Pulmonary artery endothelial cell (primary cell): ENCODE measurements around the gene HOXA7. TPM values are rescaled to one million over a fixed set of nuclear protein-coding genes. Genes with fewer than 3 reads are reported as not detected.
A peak's percentile ranks its signal among the peaks of the same experiment; 100 is the strongest.

Source experiments
- DNase-seq: peaks from one replicate; pipeline ENCODE4 v3.0.0-alpha.2; 2011; ENCODE audit warnings: low read depth, low spot score
- total RNA-seq: library from RNA; depleted of rRNA; stranded (reverse); fragments of >200 nt; gene quantifications from 2 replicates; pipeline ENCODE4 v1.2.3, GENCODE V29; 2014

Gene HOXA7
- total RNA-seq, 1 donor from 2014 or later, result 0.13 TPM

- no peak for DNase-seq
Measured at GRCh38 chr7:27148031-27148755, 8.3 kb downstream of the HOXA7 start.

DNA sequence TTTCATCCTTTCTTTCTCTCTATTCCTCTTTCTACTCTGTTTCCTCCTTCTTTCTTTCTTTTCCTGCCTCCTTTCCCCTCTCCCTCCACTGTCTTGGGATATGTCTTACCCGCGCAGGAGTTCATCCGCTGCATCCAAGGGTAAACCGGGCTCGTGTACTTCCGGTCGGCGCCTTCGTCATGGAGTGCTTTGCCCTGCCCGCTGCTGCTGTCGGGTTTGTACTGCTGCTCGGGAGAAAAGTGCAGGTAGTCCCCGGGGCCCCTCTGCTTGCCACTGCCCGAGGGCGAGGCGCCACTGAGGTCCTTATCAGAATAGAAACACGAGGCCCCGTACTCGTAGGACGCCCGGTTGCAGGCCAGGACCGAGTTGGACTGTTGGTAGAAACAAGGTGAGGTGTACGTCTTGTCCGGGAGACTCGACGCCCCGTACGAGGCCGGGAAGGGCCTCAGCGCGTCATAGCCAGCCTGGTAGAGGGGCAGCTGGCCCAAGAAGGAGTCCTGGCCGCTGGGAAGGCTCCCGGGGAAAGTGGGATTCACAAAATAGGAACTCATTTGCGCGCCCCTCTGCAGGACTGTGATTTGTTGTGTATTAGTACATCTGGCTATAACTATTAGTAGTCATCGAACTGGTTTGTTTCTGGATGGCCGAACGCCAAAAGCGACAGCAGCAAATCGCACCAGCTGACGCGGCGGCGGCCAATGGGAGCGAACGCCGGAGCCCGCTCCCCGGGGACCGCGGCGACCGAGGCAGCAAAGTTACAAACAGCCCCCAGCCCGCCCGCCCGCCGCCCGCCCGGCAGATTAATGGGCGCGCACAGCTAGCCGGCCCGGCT, 9.1 kb downstream of the HOXA7 start, which contains the start of gene HOXA6:
Gene HOXA6, minus strand, starts transcription at position 576 of the 832 bp plus-strand sequence. Its CDS starts 25 bp downstream, at position 551.
- no peak for DNase-seq

- no peak for DNase-seq
Measured at GRCh38 chr7:27146491-27147198, 9.8 kb downstream of the HOXA7 start.

GRCh38 chr7:27145914-27146412, 10.5 kb downstream of the HOXA7 start:
- no peak for DNase-seq

DNA sequence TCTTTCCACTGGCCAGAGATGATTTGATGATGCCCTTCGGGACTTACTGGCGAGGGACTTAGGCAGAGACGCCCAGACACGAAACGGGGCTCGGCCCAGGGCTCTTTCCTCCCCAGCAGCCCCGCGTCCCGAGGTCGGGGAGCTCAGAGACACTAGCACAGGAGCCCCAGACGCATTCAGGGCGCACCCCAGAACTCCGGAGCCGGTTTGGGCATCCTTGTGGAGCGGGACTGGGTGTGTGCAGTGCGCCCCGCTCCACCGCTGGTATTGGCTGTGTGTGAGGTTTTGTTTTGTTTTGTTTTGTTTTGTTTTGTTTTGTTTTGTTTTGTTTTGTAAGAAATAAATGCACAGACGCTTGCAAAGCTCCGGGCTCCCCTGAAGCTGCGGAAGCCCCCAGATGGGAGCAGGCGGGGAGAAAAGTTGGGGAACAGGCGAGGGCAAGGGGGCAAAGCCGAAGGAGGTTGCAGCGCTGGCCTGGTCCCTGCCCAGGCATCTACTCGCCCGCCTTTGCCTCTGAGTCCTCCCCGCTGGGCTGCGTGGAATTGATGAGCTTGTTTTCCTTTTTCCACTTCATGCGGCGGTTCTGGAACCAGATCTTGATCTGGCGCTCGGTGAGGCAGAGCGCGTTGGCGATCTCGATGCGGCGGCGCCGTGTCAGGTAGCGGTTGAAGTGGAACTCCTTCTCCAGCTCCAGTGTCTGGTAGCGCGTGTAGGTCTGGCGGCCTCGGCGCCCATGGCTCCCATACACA, 11.1 kb downstream of the HOXA7 start:
- DNase-seq, result no peak

DNA sequence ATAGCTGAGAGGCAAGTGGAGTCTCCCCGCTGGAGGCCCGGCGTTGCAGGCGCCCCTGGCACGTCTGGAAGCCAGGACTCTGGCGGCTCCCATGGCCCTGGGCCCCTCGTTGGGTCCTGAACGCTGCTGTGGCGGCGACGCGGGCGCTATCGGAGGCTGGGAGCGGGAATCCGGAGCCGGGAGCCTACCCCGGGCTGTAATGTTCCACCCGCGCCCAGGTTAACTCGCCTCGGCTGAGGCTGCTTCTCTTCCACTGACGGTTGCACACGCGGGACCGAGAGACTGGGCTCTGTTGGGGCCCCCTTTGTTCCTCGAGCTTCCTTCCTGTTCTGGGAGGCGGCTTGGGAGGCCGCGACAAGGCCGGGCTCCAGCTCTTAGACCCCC, 11.7 kb downstream of the HOXA7 start:
- DNase-seq, result no peak

GRCh38 chr7:27143950-27144780, 12.3 kb downstream of the HOXA7 start:
- DNase-seq, result no peak

- peak; percentile 79 for DNase-seq
Measured at GRCh38 chr7:27143023-27143949, 13.2 kb downstream of the HOXA7 start, which contains the start of gene HOXA5. Gene HOXA5 (minus strand): TSS chr7:27143681. CDS start chr7:27143607, 74 bp downstream.

DNA sequence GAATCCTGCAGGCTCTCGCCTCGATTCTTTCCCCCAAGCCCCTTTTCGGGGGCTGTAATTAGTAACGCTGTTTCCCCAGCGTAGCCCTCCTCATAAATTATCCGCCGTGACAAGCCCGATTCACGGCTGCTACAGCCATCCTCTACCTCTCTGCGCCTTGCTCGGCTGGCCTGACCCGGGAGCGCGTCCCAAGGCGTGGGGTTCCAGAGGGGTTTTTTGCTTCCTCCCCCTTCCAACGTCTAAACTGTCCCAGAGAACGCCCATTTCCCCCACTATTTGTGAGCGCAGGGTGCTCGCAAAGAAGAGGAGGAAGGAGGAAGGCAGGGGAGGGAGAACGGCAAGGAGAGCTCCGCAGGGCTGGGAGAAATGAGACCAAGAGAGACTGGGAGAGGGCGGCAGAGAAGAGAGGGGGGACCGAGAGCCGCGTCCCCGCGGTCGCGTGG, 13.9 kb downstream of the HOXA7 start:
- no peak for DNase-seq

DNA sequence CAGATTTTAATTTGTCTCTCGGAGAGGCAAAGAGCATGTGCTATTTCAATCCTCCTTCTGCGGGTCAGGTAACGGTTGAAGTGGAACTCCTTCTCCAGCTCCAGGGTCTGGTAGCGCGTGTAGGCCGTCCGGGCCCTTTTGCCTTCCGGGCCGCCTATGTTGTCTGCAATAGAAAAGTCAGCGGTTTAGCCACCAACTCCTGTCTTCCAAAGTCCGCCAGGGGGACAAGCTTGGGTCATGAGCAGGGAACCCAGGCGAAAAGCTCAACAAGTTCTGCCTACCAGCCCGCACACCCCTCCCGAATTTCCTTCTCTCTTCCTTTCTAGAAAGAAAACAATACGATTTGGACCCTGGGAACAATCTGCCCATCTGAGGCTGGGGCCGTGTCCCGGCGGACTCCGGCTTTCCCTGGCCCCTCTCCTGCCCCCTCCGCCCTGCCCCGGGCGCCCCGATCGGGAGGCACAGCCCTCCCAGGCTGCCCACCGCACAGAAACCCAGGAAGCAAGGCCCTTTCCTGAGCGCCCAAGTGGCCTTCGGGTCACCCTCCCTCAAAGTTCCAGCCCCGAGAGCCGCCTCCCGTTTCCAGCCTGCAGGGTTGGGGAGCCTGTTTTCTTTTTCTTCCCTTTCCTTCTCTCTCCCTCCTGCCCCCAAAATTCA, 14.4 kb downstream of the HOXA7 start:
- no peak for DNase-seq

DNA sequence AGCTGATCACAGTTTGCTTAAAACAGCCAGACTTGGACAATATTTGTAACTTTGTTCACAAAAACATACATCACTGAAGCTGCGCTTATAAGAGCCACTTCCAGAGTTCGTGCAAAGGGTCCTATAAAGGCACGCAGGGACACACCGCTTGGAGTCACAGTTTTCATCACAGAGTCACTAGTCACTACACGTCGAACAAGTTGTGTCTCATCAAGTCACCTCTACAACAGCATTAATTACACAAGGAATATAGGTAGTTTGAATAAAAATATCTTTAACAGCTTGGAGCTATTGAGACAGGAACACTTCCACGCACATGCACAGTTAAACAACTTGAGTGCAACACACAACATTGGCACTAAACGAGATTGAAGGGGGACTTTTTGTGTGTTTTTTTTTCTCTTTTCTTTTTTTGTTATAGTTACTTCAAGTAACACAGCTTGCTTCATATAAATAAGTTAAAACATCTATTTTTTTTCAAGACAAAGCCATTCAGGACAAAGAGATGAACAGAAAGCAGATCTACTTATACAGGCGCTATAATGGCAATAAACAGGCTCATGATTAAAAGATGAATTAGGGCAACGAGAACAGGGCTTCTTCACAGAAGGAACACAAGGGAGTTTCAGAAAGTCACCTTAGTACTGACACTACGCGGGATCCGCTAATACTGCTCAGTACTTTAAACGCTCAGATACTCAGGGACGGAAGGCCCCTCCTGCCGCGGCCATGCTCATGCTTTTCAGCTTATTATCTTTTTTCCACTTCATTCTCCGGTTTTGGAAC, 15.1 kb downstream of the HOXA7 start:
- DNase-seq, result no peak

GRCh38 chr7:27140126-27140857, 16.2 kb downstream of the HOXA7 start:
- DNase-seq, result no peak

DNA sequence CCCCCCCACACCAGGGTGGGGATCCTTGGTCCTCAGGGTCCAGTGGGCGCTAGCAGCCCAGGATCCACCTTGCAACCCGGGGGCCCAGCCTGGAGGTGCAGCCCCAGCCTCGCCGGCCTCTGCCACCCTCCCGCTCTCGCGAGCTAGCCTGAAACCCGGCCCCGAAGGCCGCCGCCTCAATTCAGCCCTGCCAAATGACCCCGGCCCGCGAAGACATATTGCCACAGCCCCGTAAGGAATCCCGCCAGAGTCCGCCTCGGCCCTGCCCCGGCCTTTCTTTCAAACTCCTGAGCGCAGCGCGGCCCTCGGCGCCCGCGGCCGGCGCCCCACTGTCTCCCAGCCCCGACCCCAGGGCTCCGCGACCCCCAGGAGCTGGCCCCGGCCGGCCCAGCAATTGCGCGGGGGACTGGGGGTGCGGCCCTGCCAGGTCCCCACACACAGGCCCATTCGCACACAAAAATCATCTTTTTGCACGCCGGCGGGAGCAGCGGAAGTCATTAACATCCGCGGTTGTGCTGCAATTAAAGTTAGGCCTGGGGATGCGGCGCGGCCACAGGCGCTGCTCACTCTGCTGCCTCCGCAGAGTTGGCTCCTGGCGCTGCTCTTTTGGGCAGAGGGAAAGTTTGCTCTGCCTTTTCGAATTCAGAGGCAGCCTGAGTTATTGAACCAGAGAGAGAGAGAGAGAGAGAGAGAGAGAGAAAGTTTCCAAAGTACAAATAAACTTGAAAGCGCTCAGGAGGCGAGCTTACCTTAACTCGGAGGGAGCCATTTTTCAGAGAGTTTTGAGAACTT, 16.9 kb downstream of the HOXA7 start:
- no peak for DNase-seq

DNA sequence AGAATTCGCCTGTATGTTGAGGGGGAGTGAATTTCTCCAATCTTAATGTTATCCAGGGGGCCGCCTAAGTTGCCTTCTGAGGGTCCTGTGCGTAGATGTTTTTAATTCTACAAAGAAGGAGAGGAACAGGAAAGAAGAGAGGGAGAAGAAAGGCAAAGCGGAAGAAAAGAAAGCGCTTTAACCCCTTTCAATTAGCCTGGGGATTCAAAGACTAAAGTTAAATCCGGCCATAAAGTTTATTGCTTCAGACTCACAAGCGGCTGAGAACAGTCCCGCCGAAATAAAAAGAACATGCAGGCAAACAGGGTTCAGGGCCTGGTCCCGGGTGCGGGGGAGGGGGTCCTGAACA, 17.5 kb downstream of the HOXA7 start:
- no peak for DNase-seq

GRCh38 chr7:27138472-27138871, 18.0 kb downstream of the HOXA7 start:
- no peak for DNase-seq

DNA sequence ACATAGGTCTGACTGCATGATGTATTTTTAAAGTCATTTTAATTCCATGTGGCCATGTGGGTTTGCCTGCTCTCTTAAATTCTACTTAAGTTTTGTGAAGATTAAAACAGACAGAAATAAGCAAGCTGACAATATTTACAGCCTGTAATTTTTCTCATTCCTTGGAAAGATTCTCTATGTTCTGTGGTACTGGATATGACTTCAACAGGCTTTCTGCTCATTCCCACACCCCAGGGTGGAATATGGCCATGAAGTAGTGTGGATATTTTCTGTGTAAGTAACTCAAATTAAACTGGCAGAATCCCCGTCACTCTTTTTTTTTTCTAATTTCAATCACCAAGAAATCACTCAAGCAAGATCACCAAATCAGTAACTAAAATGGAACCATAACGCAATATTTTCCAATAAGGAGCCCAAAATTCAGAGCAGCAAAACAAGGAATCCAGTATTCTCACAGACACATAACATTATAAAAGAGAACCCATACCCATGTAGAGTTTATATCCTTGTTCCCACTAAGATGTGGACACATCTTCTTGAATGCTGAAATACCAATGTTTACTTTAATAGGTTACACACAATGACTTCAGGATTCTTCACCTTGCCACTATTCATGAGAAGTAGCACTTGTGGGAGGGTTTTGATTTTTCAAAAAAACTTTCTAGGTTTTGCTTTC, 18.7 kb downstream of the HOXA7 start:
- no peak for DNase-seq
